ENCODE measurements around the gene HDAC2. TPM values are rescaled to one million over a fixed set of nuclear protein-coding genes. Genes with fewer than 3 reads are reported as not detected.
"Not testable (repeated sequence)": the region's sequence is repeated elsewhere in the genome, so short reads cannot be mapped to it uniquely, and the experiment has no call there.

The HDAC2 gene
- total RNA-seq, 2 experiments from 2014 or later: 93.7 to 95.1 TPM

GRCh38 chr6:113931907-113932306, 39.0 kb downstream of the HDAC2 start:
- H3K4me3 Mint-ChIP-seq; H3K36me3 Mint-ChIP-seq; POLR2A ChIA-PET; H3K27me3 Mint-ChIP-seq; H3K27ac Mint-ChIP-seq; intact Hi-C loops (cut with micrococcal nuclease); H3K4me1 Mint-ChIP-seq (ENCODE audit: low read depth); DNase-seq; CTCF ChIA-PET: not testable (repeated sequence)
- peaks cover 21% of the 10 kb centered on the region for H3K9me3 Mint-ChIP-seq

DNA sequence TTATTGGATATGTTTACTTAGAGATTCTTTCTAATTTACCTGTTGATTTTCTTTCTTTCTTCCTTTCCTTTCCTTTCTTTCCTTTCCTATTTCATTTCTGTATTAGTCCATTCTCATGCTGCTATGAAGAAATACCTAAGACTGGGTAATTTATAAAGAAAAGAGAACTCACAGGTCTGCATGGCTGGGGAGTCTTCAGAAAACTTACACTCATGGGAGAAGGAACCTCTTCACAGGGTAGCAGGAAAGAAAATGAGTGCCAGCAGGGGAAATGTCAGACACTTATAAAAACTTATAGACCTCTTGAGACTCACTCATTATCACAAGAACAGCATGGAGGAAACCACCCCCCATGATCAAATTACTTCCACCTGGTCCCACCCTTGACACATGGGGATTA, 40.8 kb downstream of the HDAC2 start:
- Mint-ChIP-seq H3K27ac (no peak overlapping the region), H3K36me3 (peaks cover 9% of the 10 kb centered on the region), H3K27me3 (peaks cover 9% of the 10 kb centered on the region), H3K9me3 (peaks cover 21% of the 10 kb centered on the region), H3K4me3 (no peak overlapping the region), H3K4me1 (ENCODE audit: low read depth) (no peaks in the 10 kb centered on the region)
- intact Hi-C loops (cut with micrococcal nuclease): no loop called here
- DNase-seq: no peak
- ChIA-PET CTCF (no interaction called here), POLR2A (no interaction called here)

DNA sequence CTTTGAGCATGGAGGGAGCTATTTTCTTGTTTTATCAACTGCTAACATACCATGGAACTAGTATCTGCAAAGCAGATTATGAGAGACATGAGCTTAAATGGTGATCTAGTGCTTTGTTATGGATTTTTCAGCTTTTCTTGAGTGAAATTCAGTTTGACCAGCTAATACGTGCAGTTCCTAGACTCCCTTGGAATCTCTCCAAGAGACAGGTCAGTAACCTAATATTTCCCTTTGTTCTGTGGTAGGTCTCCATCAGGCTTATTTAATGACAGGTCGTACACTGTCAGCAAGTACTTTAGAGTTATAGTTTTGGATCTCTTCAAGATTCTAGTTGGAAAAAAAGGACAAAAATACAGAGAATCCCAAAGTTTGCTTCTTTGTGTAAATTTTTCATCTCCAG, 43.9 kb downstream of the HDAC2 start:
- intact Hi-C loops (cut with micrococcal nuclease): no loop called here
- Mint-ChIP-seq H3K36me3 (peaks cover 3% of the 10 kb centered on the region), H3K9me3 (peaks cover 21% of the 10 kb centered on the region), H3K27me3 (peaks cover 9% of the 10 kb centered on the region), H3K4me1 (ENCODE audit: low read depth) (no peaks in the 10 kb centered on the region), H3K4me3 (no peak overlapping the region), H3K27ac (no peak overlapping the region)
- ChIA-PET CTCF (interaction anchor here (1.2 kb wide), 1 partner anchor 9 kb away, joined by 4 read pairs; no protein-coding TSS in a partner anchor), POLR2A (no interaction called here)
- DNase-seq: no peak

GRCh38 chr6:113925378-113925777, 45.6 kb downstream of the HDAC2 start:
- Mint-ChIP-seq H3K27ac (no peak overlapping the region), H3K4me1 (ENCODE audit: low read depth) (peaks cover 9% of the 10 kb centered on the region), H3K27me3 (peaks cover 9% of the 10 kb centered on the region), H3K36me3 (peaks cover 3% of the 10 kb centered on the region), H3K4me3 (no peak overlapping the region), H3K9me3 (peaks cover 20% of the 10 kb centered on the region)
- intact Hi-C loops (cut with micrococcal nuclease): no loop called here
- ChIA-PET POLR2A (no interaction called here), CTCF (no interaction called here)
- no peak for DNase-seq

DNA sequence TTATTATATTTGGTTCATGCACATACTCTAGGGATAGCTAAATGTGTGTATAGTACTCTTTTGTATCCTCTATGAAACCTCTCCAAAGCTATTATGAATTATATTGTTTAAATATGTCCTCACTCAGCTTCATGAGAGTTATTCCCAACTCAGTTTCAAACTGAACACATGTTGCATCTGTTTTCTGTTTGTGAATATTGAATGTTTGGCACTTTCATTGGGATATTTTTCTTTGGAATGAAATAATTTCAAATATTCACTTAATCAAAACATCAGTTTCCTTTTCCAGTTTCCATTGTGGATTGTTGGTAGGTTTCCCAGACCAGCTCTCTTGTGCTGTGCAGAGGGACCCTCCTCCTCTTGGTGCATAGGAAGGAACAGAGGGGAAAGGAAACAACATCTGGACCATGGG, 46.6 kb downstream of the HDAC2 start:
- Mint-ChIP-seq H3K27me3 (peaks cover 6% of the 10 kb centered on the region), H3K36me3 (no peaks in the 10 kb centered on the region)

GRCh38 chr6:113923526-113923925, 47.4 kb downstream of the HDAC2 start:
- peaks cover 10% of the 10 kb centered on the region for H3K4me1 Mint-ChIP-seq (ENCODE audit: low read depth)
- POLR2A ChIA-PET: no interaction called here
- no peaks in the 10 kb centered on the region for H3K36me3 Mint-ChIP-seq
- peaks cover 6% of the 10 kb centered on the region for H3K27me3 Mint-ChIP-seq
- no peak overlapping the region for H3K27ac Mint-ChIP-seq
- intact Hi-C loops (cut with micrococcal nuclease): no loop called here
- CTCF ChIA-PET: interaction anchor here (1.4 kb wide), 1 partner anchor 14 kb away, joined by 5 read pairs; no protein-coding TSS in a partner anchor
- H3K9me3 Mint-ChIP-seq: peaks cover 2% of the 10 kb centered on the region
- H3K4me3 Mint-ChIP-seq: no peak overlapping the region
- no peak for DNase-seq

More for the DNA sequence above, 46.6 kb downstream of the HDAC2 start:
- CTCF ChIA-PET: interaction anchor here (1.4 kb wide), 1 partner anchor 15 kb away, joined by 5 read pairs; no protein-coding TSS in a partner anchor
- H3K4me3 Mint-ChIP-seq: no peak overlapping the region
- DNase-seq: no peak
- H3K4me1 Mint-ChIP-seq (ENCODE audit: low read depth): peaks cover 10% of the 10 kb centered on the region
- intact Hi-C loops (cut with micrococcal nuclease): no loop called here
- H3K27ac Mint-ChIP-seq: no peak overlapping the region
- peaks cover 9% of the 10 kb centered on the region for H3K9me3 Mint-ChIP-seq
- POLR2A ChIA-PET: no interaction called here

DNA sequence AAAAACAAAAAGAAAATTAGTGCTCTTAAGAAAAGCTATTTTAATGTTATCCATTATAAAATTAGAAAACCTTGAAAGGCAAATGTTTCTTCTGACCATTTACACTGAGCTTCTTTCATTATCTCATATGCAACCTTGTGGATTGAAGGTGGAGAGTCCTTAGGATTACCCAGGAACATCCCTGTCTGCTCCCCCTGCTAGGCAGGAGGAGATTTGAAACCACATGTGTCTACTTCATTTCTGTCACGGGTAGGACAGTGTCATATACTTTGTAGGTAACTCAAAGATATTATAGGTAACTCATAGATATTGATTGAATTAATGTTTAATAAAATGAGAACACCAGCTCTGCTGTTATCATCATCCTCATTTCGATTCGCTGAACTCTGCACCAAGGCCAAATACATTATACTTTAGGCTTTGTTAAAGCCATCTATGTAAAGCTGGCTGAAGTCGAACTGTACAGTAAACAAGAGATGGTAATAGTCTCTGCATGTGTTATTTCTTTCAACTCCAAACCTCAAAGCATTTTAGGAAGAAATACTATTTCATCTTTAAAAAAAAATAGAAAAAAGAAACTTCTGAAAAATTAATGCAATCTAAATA, 49.5 kb downstream of the HDAC2 start:
- DNase-seq: no peak
- Mint-ChIP-seq H3K27ac (no peak overlapping the region), H3K27me3 (no peaks in the 10 kb centered on the region), H3K4me1 (ENCODE audit: low read depth) (peaks cover 10% of the 10 kb centered on the region), H3K9me3 (no peaks in the 10 kb centered on the region), H3K36me3 (no peaks in the 10 kb centered on the region), H3K4me3 (no peak overlapping the region)
- CTCF ChIA-PET: interaction anchor here (0.8 to 5.1 kb wide), 2 partner anchors 12 to 15 kb away, joined by 4 to 28 read pairs; no protein-coding TSS in a partner anchor
- POLR2A ChIA-PET: no interaction called here
- intact Hi-C loops (cut with micrococcal nuclease): no loop called here

GRCh38 chr6:113920663-113921267, 50.2 kb downstream of the HDAC2 start:
- POLR2A ChIA-PET: no interaction called here
- Mint-ChIP-seq H3K27ac (no peak overlapping the region), H3K4me1 (ENCODE audit: low read depth) (peaks cover 10% of the 10 kb centered on the region), H3K27me3 (no peaks in the 10 kb centered on the region), H3K9me3 (no peaks in the 10 kb centered on the region), H3K4me3 (no peak overlapping the region), H3K36me3 (no peaks in the 10 kb centered on the region)
- CTCF ChIA-PET: interaction anchor here (0.8 to 5.1 kb wide), 3 partner anchors 12 to 16 kb away, joined by 3 to 28 read pairs (median 4); no protein-coding TSS in a partner anchor
- intact Hi-C loops (cut with micrococcal nuclease): no loop called here
- DNase-seq: peak; percentile 10

DNA sequence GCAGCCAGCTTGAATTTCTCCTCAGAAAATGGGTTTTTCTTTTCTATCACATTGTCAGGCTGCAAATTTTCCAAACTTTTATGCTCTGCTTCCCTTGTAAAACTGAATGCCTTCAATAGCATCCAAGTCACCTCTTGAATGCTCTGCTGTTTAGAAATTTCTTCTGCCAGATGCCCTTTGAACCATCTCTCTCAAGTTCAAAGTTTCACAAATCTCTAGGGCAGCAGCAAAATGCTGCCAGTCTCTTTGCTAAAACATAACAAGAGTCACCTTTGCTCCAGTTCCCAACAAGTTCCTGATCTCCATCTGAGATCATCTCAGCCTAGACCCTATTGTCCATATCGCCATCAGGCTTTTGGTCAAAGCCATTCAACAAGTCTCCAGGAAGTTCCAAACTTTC, 60.7 kb downstream of the HDAC2 start:
- CTCF ChIA-PET: interaction anchor here (1.1 to 2.6 kb wide), 3 partner anchors 10 to 603 kb away, joined by 3 to 28 read pairs (median 11); no protein-coding TSS in a partner anchor
- not testable (repeated sequence) for H3K36me3 Mint-ChIP-seq

DNA sequence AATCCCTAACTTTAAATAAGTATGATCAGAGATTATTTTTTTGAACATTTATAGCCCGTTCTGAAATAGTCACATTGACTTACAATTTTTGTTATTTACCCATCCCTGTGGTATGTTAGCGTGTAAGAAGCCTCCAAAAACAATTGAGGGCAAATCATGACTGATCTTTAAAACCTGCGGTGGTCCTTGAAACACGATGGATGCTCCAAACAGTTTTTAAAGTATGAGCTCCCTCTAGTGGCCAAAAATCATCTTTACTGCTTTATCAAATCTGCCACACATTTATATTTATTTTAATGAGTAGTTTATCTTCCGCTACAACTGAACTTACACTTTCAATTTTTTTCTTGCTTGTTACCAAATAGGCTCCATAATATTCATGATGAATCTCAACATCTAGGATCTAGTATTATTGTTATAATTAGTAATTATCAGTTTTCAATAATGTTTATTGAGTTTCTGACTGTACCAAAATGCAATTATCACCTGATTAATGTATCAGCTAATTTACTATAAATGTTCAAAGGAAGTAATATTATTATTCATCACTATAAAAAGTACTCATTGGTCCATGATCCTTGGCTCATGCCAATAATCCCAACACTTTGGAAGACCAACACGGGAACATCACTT, 61.6 kb downstream of the HDAC2 start:
- Mint-ChIP-seq H3K27ac (no peak overlapping the region), H3K9me3 (no peaks in the 10 kb centered on the region), H3K27me3 (peaks cover 8% of the 10 kb centered on the region), H3K36me3 (no peaks in the 10 kb centered on the region), H3K4me1 (ENCODE audit: low read depth) (peaks cover 2% of the 10 kb centered on the region), H3K4me3 (no peak overlapping the region)
- ChIA-PET CTCF (interaction anchor here (0.6 to 2.6 kb wide), 17 partner anchors 11 to 1729 kb away, joined by 3 to 28 read pairs (median 4); no protein-coding TSS in a partner anchor), POLR2A (no interaction called here)
- intact Hi-C loops (cut with micrococcal nuclease): loop anchor here (5.0 to 10.0 kb wide), 2 partner anchors 1125 to 1737 kb away; no protein-coding TSS in a partner anchor
- DNase-seq: no peak

More for the DNA sequence above, 60.7 kb downstream of the HDAC2 start:
- DNase-seq; H3K27ac Mint-ChIP-seq; H3K4me1 Mint-ChIP-seq (ENCODE audit: low read depth); H3K27me3 Mint-ChIP-seq; POLR2A ChIA-PET; H3K9me3 Mint-ChIP-seq; intact Hi-C loops (cut with micrococcal nuclease); H3K4me3 Mint-ChIP-seq: not testable (repeated sequence)

- POLR2A ChIA-PET: no interaction called here
- peaks cover 2% of the 10 kb centered on the region for H3K4me1 Mint-ChIP-seq (ENCODE audit: low read depth)
- H3K27ac Mint-ChIP-seq: no peak overlapping the region
- H3K9me3 Mint-ChIP-seq: no peaks in the 10 kb centered on the region
- CTCF ChIA-PET: interaction anchor here (0.8 to 2.6 kb wide), 16 partner anchors 11 to 1729 kb away, joined by 3 to 28 read pairs (median 4); no protein-coding TSS in a partner anchor
- H3K36me3 Mint-ChIP-seq: no peaks in the 10 kb centered on the region
- no peak overlapping the region for H3K4me3 Mint-ChIP-seq
- no peak for DNase-seq
- peaks cover 8% of the 10 kb centered on the region for H3K27me3 Mint-ChIP-seq
- intact Hi-C loops (cut with micrococcal nuclease): loop anchor here (5.0 to 10.0 kb wide), 2 partner anchors 1124 to 1736 kb away; no protein-coding TSS in a partner anchor
Observed at GRCh38 chr6:113908801-113909200, 62.1 kb downstream of the HDAC2 start.

- no peak for DNase-seq
- Mint-ChIP-seq H3K4me3 (no peak overlapping the region), H3K4me1 (ENCODE audit: low read depth) (peaks cover 2% of the 10 kb centered on the region), H3K9me3 (no peaks in the 10 kb centered on the region), H3K27ac (no peak overlapping the region), H3K36me3 (no peaks in the 10 kb centered on the region), H3K27me3 (peaks cover 8% of the 10 kb centered on the region)
- CTCF ChIA-PET: interaction anchor here (0.7 to 2.1 kb wide), 8 partner anchors 9 to 1727 kb away, joined by 3 to 11 read pairs (median 4); no protein-coding TSS in a partner anchor
- POLR2A ChIA-PET: no interaction called here
- intact Hi-C loops (cut with micrococcal nuclease): loop anchor here (5.0 to 10.0 kb wide), 2 partner anchors 1122 to 1735 kb away; no protein-coding TSS in a partner anchor
Observed at GRCh38 chr6:113907102-113907815, 63.7 kb downstream of the HDAC2 start.

Data from activated CD4-positive, alpha-beta memory T cell treated with anti-CD3 and anti-CD28 coated beads for 36 hours (primary cell).